ENCODE data around the gene OSBP2.

Gene OSBP2

GRCh38 chr22:30680991-30681770 is 13.5 kb upstream of the OSBP2 start:
- no peak for DNase-seq
- Histone ChIP-seq H3K79me1 (ENCODE audit: low read length) (no peaks in the 10 kb centered on the region), H3K79me2 (ENCODE audit: control insufficient read depth, insufficient read depth, low read length) (no peaks in the 10 kb centered on the region), H2BK15ac (replicated peaks; ENCODE audit: low read depth) (no peak overlapping the region), H3K56ac (ENCODE audit: low read length) (no peak overlapping the region), H2BK5ac (ENCODE audit: low read length) (no peak overlapping the region), H2BK120ac (ENCODE audit: low read depth, low read length) (no peak overlapping the region), H3K4me1 (ENCODE audit: control insufficient read depth, low read depth, low read length) (no peaks in the 10 kb centered on the region), H3K18ac (ENCODE audit: low read length) (no peak overlapping the region), H3K4me3 (ENCODE audit: low read length) (no peak overlapping the region), H3K9ac (ENCODE audit: low read length) (no peak overlapping the region), H3K36me3 (ENCODE audit: control insufficient read depth, insufficient read depth, low read length) (no peaks in the 10 kb centered on the region), H4K5ac (ENCODE audit: low read length) (no peak overlapping the region), H3K27me3 (ENCODE audit: insufficient read depth, low read length, poor library complexity) (no peaks in the 10 kb centered on the region), H3K23ac (ENCODE audit: low read length) (no peak overlapping the region), H3K4ac (ENCODE audit: low read depth, low read length) (no peak overlapping the region), H2AK5ac (ENCODE audit: low read length) (no peak overlapping the region), H4K8ac (ENCODE audit: low read depth, low read length) (no peak overlapping the region), H3K27ac (ENCODE audit: low read depth, low read length) (no peak overlapping the region), H3K4me2 (ENCODE audit: low read length) (no peak overlapping the region)
- no CpG with 5 or more reads among the region's 1 CpG for WGBS (ENCODE audit: extremely low coverage, insufficient coverage, low lambda C conversion rate)

- DNase-seq: no peak
- H2BK120ac ChIP-seq (ENCODE audit: low read depth, low read length): no peak overlapping the region
- no peaks in the 10 kb centered on the region for H3K79me2 ChIP-seq (ENCODE audit: control insufficient read depth, insufficient read depth, low read length)
- H3K4me2 ChIP-seq (ENCODE audit: low read length): no peak overlapping the region
- H4K8ac ChIP-seq (ENCODE audit: low read depth, low read length): no peak overlapping the region
- no peak overlapping the region for H3K18ac ChIP-seq (ENCODE audit: low read length)
- no peak overlapping the region for H2BK5ac ChIP-seq (ENCODE audit: low read length)
- H2AK5ac ChIP-seq (ENCODE audit: low read length): no peak overlapping the region
- no peaks in the 10 kb centered on the region for H3K79me1 ChIP-seq (ENCODE audit: low read length)
- no CpG with 5 or more reads among the region's 2 CpGs for WGBS (ENCODE audit: extremely low coverage, insufficient coverage, low lambda C conversion rate)
- H3K4me1 ChIP-seq (ENCODE audit: control insufficient read depth, low read depth, low read length): no peaks in the 10 kb centered on the region
- no peak overlapping the region for H3K23ac ChIP-seq (ENCODE audit: low read length)
- H2BK15ac ChIP-seq (replicated peaks; ENCODE audit: low read depth): no peak overlapping the region
- H3K56ac ChIP-seq (ENCODE audit: low read length): no peak overlapping the region
- H3K4ac ChIP-seq (ENCODE audit: low read depth, low read length): no peak overlapping the region
- no peak overlapping the region for H3K4me3 ChIP-seq (ENCODE audit: low read length)
- H3K27ac ChIP-seq (ENCODE audit: low read depth, low read length): no peak overlapping the region
- no peaks in the 10 kb centered on the region for H3K27me3 ChIP-seq (ENCODE audit: insufficient read depth, low read length, poor library complexity)
- H3K9ac ChIP-seq (ENCODE audit: low read length): no peak overlapping the region
- H4K5ac ChIP-seq (ENCODE audit: low read length): no peak overlapping the region
- H3K36me3 ChIP-seq (ENCODE audit: control insufficient read depth, insufficient read depth, low read length): no peaks in the 10 kb centered on the region
Observed at GRCh38 chr22:30681831-30682230, 12.8 kb upstream of the OSBP2 start.

GRCh38 chr22:30685178-30685577 is 9.5 kb upstream of the OSBP2 start:
- Histone ChIP-seq H3K4me3 (ENCODE audit: low read length) (no peak overlapping the region), H2BK120ac (ENCODE audit: low read depth, low read length) (no peak overlapping the region), H3K27me3 (ENCODE audit: insufficient read depth, low read length, poor library complexity) (no peaks in the 10 kb centered on the region), H3K9ac (ENCODE audit: low read length) (no peak overlapping the region), H3K79me2 (ENCODE audit: control insufficient read depth, insufficient read depth, low read length) (no peaks in the 10 kb centered on the region), H3K4me1 (ENCODE audit: control insufficient read depth, low read depth, low read length) (no peaks in the 10 kb centered on the region), H3K36me3 (ENCODE audit: control insufficient read depth, insufficient read depth, low read length) (no peaks in the 10 kb centered on the region), H2BK15ac (replicated peaks; ENCODE audit: low read depth) (no peak overlapping the region), H3K79me1 (ENCODE audit: low read length) (no peaks in the 10 kb centered on the region), H4K8ac (ENCODE audit: low read depth, low read length) (no peak overlapping the region), H2AK5ac (ENCODE audit: low read length) (no peak overlapping the region), H3K56ac (ENCODE audit: low read length) (no peak overlapping the region), H3K18ac (ENCODE audit: low read length) (no peak overlapping the region), H4K5ac (ENCODE audit: low read length) (no peak overlapping the region), H3K4ac (ENCODE audit: low read depth, low read length) (no peak overlapping the region), H2BK5ac (ENCODE audit: low read length) (no peak overlapping the region), H3K23ac (ENCODE audit: low read length) (no peak overlapping the region), H3K27ac (ENCODE audit: low read depth, low read length) (no peak overlapping the region), H3K4me2 (ENCODE audit: low read length) (no peak overlapping the region)
- no CpG with 5 or more reads among the region's 7 CpGs for WGBS (ENCODE audit: extremely low coverage, insufficient coverage, low lambda C conversion rate)
- DNase-seq: no peak

GRCh38 chr22:30687358-30687757 is 7.3 kb upstream of the OSBP2 start:
- no CpG with 5 or more reads among the region's 4 CpGs for WGBS (ENCODE audit: extremely low coverage, insufficient coverage, low lambda C conversion rate)
- no peak overlapping the region for H4K8ac ChIP-seq (ENCODE audit: low read depth, low read length)
- no peak overlapping the region for H2BK5ac ChIP-seq (ENCODE audit: low read length)
- H3K27me3 ChIP-seq (ENCODE audit: insufficient read depth, low read length, poor library complexity): no peaks in the 10 kb centered on the region
- H3K79me1 ChIP-seq (ENCODE audit: low read length): no peaks in the 10 kb centered on the region
- no peak overlapping the region for H3K9ac ChIP-seq (ENCODE audit: low read length)
- no peak for DNase-seq
- H3K4ac ChIP-seq (ENCODE audit: low read depth, low read length): no peak overlapping the region
- no peak overlapping the region for H4K5ac ChIP-seq (ENCODE audit: low read length)
- no peaks in the 10 kb centered on the region for H3K79me2 ChIP-seq (ENCODE audit: control insufficient read depth, insufficient read depth, low read length)
- no peak overlapping the region for H2BK120ac ChIP-seq (ENCODE audit: low read depth, low read length)
- no peak overlapping the region for H3K4me2 ChIP-seq (ENCODE audit: low read length)
- H3K18ac ChIP-seq (ENCODE audit: low read length): no peak overlapping the region
- H3K36me3 ChIP-seq (ENCODE audit: control insufficient read depth, insufficient read depth, low read length): no peaks in the 10 kb centered on the region
- no peak overlapping the region for H3K56ac ChIP-seq (ENCODE audit: low read length)
- H3K23ac ChIP-seq (ENCODE audit: low read length): no peak overlapping the region
- H2AK5ac ChIP-seq (ENCODE audit: low read length): no peak overlapping the region
- no peak overlapping the region for H3K27ac ChIP-seq (ENCODE audit: low read depth, low read length)
- H3K4me1 ChIP-seq (ENCODE audit: control insufficient read depth, low read depth, low read length): no peaks in the 10 kb centered on the region
- H3K4me3 ChIP-seq (ENCODE audit: low read length): no peak overlapping the region
- H2BK15ac ChIP-seq (replicated peaks; ENCODE audit: low read depth): no peak overlapping the region

GRCh38 chr22:30689622-30690021 is 5.1 kb upstream of the OSBP2 start:
- no peaks in the 10 kb centered on the region for H3K79me1 ChIP-seq (ENCODE audit: low read length)
- no peak overlapping the region for H3K4ac ChIP-seq (ENCODE audit: low read depth, low read length)
- H3K23ac ChIP-seq (ENCODE audit: low read length): no peak overlapping the region
- no peak overlapping the region for H3K27ac ChIP-seq (ENCODE audit: low read depth, low read length)
- H3K9ac ChIP-seq (ENCODE audit: low read length): no peak overlapping the region
- no peak overlapping the region for H2AK5ac ChIP-seq (ENCODE audit: low read length)
- H3K4me3 ChIP-seq (ENCODE audit: low read length): no peak overlapping the region
- no peak overlapping the region for H2BK5ac ChIP-seq (ENCODE audit: low read length)
- H4K8ac ChIP-seq (ENCODE audit: low read depth, low read length): no peak overlapping the region
- H2BK15ac ChIP-seq (replicated peaks; ENCODE audit: low read depth): no peak overlapping the region
- H3K27me3 ChIP-seq (ENCODE audit: insufficient read depth, low read length, poor library complexity): no peaks in the 10 kb centered on the region
- no peaks in the 10 kb centered on the region for H3K36me3 ChIP-seq (ENCODE audit: control insufficient read depth, insufficient read depth, low read length)
- DNase-seq: no peak
- no peak overlapping the region for H3K4me2 ChIP-seq (ENCODE audit: low read length)
- no peaks in the 10 kb centered on the region for H3K79me2 ChIP-seq (ENCODE audit: control insufficient read depth, insufficient read depth, low read length)
- no CpG with 5 or more reads among the region's 1 CpG for WGBS (ENCODE audit: extremely low coverage, insufficient coverage, low lambda C conversion rate)
- no peak overlapping the region for H4K5ac ChIP-seq (ENCODE audit: low read length)
- H3K56ac ChIP-seq (ENCODE audit: low read length): no peak overlapping the region
- no peak overlapping the region for H2BK120ac ChIP-seq (ENCODE audit: low read depth, low read length)
- no peak overlapping the region for H3K18ac ChIP-seq (ENCODE audit: low read length)
- H3K4me1 ChIP-seq (ENCODE audit: control insufficient read depth, low read depth, low read length): no peaks in the 10 kb centered on the region

GRCh38 chr22:30691204-30691603 is 3.5 kb upstream of the OSBP2 start:
- Histone ChIP-seq H3K4me2 (ENCODE audit: low read length) (no peak overlapping the region), H3K79me1 (ENCODE audit: low read length) (no peaks in the 10 kb centered on the region), H2BK15ac (replicated peaks; ENCODE audit: low read depth) (no peak overlapping the region), H2BK5ac (ENCODE audit: low read length) (no peak overlapping the region), H3K4ac (ENCODE audit: low read depth, low read length) (no peak overlapping the region), H3K79me2 (ENCODE audit: control insufficient read depth, insufficient read depth, low read length) (no peaks in the 10 kb centered on the region), H2AK5ac (ENCODE audit: low read length) (no peak overlapping the region), H2BK120ac (ENCODE audit: low read depth, low read length) (no peak overlapping the region), H3K36me3 (ENCODE audit: control insufficient read depth, insufficient read depth, low read length) (no peaks in the 10 kb centered on the region), H3K27me3 (ENCODE audit: insufficient read depth, low read length, poor library complexity) (peaks cover 8% of the 10 kb centered on the region), H3K4me3 (ENCODE audit: low read length) (no peak overlapping the region), H3K18ac (ENCODE audit: low read length) (no peak overlapping the region), H4K8ac (ENCODE audit: low read depth, low read length) (no peak overlapping the region), H3K56ac (ENCODE audit: low read length) (no peak overlapping the region), H3K4me1 (ENCODE audit: control insufficient read depth, low read depth, low read length) (no peaks in the 10 kb centered on the region), H3K9ac (ENCODE audit: low read length) (no peak overlapping the region), H4K5ac (ENCODE audit: low read length) (no peak overlapping the region), H3K23ac (ENCODE audit: low read length) (no peak overlapping the region), H3K27ac (ENCODE audit: low read depth, low read length) (no peak overlapping the region)
- no CpG with 5 or more reads among the region's 1 CpG for WGBS (ENCODE audit: extremely low coverage, insufficient coverage, low lambda C conversion rate)
- DNase-seq: no peak

Measured in mesendoderm (in vitro differentiated cells).